ENCODE results near the gene GNA15.

The GNA15 gene

DNA sequence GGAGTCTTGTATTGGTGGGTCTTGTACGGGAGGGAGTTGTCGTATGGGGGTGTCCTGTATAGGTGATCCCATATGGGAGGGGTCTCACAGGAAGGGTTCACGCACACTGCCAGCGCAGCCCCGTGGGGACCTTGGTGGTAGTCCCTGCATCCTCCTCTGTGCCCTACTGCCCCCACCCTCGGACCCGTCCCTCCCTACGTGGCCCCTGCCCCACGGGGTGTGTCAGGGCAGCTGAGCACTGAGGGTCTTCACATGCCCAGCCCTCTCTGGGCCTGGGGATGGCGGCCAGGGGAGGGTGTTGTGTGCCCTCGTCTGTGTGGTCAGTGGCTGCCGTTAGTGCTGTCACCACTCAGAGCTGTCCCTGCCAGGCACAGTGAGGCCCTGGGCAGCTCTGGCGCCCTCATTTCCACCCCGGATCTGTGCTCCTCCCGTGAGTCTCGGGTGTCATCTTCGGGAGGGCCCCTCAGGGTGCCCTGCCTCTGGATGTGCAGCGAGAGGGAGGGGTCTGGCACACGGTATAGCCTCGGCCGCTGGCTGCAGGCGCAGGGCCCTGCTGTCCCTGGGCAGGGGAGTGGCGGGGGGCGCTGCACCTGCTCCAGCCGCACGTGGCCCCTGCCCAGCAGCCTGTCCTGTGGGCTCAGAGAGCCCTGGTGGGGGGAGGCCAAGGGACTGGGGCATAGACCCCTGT lies 16.0 kb upstream of the GNA15 start:
- DNase-seq (ENCODE audit: low read depth in 1 of 2, low spot score in 1 of 2), result no peak

DNA sequence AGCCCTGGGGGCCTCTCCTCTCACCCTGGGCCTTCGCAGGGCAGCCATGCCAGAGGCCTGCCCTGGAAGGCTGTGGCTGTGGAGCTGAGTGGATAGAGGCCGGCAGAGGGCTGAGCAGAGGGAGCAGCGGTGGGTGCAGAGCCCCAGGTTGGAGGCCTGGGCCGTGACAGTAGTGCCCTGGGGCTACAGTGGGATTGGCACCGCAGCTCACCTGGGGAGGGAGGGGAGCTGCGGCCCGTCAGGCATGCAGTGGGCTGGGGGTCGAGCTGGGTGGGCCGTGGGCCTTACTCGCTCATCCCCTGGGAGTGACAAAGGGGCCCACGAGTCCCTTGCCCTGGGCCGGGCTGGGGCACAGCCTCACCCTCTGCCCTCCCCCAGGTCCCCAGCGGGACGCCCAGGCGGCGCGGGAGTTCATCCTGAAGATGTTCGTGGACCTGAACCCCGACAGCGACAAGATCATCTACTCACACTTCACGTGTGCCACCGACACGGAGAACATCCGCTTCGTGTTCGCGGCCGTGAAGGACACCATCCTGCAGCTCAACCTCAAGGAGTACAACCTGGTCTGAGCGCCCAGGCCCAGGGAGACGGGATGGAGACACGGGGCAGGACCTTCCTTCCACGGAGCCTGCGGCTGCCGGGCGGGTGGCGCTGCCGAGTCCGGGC lies 15.1 kb upstream of the GNA15 start:
- DNase-seq (ENCODE audit: low read depth in 1 of 2, low spot score in 1 of 2), result no peak

DNA sequence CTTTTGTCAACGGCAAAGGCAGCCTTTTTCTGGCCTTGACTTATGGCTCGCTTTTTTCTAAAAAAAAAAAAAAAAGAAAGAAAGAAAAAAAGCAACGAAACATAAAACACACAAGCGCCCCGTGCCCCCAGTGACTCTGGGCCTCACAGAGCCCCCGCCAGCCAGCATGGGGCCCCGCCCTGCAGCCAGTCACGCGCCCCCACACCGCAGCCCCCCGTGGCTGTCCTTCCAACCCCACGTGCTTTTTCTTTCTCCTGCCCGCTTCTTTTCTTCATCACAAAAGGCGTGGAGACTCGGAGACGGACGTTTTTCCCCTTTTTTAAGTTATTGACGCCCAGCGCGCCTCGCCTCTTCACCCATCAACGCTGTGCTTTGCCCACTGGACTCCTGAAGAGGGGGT lies 14.4 kb upstream of the GNA15 start:
- DNase-seq (ENCODE audit: low read depth in 1 of 2, low spot score in 1 of 2), result no peak

DNA sequence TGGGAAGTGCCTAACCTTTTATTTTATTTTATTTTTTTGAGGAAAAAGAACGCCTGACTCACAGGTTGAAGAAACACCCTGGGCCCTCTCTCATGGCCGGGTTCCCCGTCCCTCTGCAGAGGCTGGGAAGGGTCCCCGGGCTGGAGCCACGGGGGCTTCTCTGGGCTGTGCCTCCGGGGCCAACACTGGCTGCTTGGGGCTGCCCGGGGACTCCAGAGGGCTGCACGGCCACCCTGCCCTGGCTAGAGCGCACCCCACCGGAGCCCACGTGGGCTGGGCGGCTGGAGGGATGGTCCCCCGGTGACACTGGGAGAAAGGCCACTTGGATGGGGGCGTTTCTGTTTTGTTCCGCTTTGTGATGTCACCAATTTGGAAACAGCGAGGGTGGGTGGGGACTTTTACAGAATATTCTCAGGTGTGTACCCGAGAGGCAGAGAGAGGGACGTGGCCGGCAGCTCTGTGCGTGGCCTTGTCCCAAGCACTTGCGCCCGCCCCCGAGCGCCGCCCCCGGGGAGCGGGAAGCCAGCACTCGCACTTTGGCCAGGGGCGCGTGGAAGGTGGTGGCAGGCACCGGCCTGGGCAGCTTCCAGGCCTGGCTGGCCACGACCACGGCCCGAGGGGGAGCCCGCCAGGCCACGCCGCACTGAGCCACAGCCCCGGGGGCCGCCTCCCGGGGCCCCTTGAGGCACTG lies 13.9 kb upstream of the GNA15 start:
- DNase-seq (ENCODE audit: low read depth in 1 of 2, low spot score in 1 of 2), result no peak

DNA sequence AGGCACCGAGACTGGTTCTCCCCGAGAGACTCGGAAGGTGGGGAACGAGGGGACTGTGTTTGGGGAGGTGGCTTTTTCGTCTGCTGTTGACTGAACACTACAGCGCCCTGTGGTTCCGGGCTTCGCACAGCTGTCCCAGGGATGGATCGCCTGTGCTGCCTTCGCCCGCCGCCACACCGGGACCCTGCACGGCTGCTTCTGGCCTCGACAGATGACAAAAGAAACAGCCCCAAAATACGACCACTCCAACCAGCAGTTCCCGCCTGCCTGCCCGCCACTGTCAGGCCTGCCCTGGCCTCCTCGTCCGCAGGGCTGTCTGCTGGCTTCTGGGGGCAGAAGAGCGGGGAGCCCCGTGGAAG lies 13.3 kb upstream of the GNA15 start:
- no peak for DNase-seq (ENCODE audit: low read depth in 1 of 2, low spot score in 1 of 2)

DNA sequence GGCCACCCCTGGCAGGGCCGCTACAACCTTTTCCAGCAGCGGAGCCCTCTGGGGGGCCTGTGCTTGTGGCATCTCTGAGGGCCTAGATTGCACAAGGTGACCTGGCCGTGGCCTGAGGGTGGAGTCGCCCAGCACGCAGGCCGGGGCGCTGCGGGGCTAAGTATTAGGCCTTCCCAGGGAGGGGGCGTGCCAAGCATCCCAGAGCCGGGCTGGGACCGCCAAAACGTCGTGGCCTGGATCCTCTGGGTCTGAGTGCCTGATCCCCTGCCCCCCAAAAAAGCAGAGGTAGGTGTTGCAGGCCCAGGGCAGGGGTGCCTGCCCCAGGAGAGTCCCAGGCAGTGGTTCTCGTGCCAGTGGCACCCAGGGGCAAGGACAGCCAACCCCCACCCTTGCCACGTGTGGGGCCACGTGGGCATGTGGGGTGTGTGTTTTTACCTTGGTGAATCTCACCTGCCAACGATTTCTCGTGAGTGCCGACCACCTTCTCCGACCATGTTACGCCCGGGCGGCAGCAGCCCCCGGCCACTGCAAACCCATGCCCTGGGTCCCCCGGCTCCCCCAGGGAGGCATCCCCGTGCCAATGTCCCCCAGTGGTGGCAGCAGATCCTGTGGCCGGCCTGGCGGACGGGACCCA lies 12.6 kb upstream of the GNA15 start:
- no peak for DNase-seq (ENCODE audit: low read depth in 1 of 2, low spot score in 1 of 2)

DNA sequence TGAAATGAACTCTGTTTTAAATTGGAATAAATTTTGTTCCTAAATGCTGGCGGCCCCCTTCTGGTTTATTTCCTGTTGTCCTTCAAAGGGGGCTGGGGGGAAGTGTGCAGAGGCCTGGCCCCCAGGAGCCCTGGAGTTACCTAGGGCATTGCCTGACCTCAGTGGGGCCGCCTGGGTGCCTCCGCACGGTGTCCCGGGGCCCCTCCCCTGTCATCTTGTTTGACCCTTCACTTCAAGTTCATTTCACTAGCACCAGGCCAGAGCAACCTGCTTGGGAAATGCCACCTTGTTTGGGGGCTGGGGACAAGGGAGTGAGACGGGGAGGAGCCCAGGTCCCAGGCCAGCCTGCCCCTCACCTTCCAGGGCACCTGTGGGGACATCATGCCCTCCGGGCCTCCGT lies 11.9 kb upstream of the GNA15 start:
- DNase-seq (ENCODE audit: low read depth in 1 of 2, low spot score in 1 of 2), result no peak

DNA sequence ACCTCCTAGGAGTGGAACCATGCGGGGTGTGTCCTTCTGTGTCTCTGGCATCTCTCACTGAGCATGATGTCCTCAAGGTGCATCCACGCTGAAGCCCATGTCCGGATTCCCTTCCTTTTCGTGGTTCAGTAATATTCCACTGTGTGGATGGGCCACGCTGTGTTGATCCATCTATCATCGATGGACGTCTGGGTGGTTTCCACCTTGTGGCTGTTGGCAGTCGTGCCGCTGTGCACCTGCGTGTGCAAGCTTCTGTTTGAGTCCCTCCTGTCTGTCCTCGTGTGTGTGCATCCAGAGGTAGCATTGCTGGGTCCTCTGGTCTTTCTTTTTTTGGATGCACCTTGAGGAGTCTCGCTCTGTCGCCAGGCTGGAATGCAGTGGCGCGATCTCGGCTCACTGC lies 11.2 kb upstream of the GNA15 start:
- no peak for DNase-seq (ENCODE audit: low read depth in 1 of 2, low spot score in 1 of 2)

DNA sequence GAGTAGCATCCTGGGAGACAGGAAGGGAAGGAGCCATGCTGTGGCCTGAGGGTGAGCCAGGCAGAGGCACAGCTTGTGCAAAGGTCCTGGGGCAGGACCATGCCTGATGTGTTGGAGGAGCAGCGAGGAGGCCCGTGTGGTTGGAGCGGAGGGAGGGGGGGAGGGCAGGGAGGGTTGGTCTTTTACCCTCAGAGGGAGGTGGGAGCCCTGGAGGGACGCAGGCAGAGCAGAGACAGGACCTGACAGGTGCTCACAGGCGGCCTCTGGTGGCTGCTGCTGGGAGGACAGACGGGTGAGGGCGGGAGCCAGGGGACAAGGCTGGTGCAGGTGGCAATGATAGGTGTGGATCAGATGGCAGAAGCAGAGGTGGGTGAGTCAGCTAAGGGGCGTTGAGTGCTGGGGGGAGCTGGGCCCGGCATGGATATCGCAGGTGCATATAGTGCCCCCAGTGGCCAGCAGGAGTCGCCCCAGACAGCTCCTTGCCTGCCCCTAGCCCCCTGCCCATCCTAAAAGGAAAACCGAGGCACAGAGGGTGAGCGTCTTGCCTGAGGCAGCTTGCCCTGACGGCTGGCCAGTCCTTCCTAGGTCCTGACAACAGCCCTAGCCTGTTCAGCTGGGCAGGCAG lies 9.8 kb upstream of the GNA15 start:
- DNase-seq (ENCODE audit: low read depth in 1 of 2, low spot score in 1 of 2), result peak; percentile 58 to 63

DNA sequence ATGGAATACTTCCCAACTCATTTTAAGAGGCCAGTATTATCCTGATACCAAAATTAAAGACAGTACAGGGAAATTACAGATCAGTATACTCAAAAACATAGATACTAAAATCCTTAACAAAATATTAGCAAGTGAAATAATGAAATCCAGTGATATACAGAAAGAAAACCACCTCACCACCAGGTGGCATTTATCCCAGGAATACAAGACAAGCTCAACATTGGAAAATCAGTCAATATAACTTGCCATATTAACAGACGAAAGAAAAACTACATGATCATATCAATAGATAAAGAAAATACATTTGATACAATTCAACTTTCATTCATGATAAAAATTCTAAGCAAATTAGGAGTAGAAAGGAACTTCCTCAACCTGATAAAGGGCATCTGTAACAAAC lies 6.7 kb upstream of the GNA15 start:
- no peak for DNase-seq (ENCODE audit: low read depth in 1 of 2, low spot score in 1 of 2)

DNA sequence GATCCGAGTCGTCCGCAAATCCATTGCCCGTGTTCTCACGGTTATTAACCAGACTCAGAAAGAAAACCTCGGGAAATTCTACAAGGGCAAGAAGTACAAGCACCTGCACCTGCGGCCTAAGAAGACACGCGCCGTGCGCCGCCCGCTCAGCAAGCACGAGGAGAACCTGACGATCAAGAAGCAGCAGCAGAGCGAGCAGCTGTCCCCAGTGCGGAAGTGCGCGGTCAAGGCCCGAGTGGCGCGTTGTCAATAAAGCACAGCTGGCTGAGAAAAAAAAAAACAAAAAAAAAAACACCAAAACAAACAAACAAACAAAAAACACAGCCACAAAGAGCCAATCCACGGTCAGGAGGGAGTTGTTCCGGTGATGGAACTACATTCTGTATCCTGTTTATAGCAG lies 4.7 kb upstream of the GNA15 start:
- no peak for DNase-seq (ENCODE audit: low read depth in 1 of 2, low spot score in 1 of 2)

DNA sequence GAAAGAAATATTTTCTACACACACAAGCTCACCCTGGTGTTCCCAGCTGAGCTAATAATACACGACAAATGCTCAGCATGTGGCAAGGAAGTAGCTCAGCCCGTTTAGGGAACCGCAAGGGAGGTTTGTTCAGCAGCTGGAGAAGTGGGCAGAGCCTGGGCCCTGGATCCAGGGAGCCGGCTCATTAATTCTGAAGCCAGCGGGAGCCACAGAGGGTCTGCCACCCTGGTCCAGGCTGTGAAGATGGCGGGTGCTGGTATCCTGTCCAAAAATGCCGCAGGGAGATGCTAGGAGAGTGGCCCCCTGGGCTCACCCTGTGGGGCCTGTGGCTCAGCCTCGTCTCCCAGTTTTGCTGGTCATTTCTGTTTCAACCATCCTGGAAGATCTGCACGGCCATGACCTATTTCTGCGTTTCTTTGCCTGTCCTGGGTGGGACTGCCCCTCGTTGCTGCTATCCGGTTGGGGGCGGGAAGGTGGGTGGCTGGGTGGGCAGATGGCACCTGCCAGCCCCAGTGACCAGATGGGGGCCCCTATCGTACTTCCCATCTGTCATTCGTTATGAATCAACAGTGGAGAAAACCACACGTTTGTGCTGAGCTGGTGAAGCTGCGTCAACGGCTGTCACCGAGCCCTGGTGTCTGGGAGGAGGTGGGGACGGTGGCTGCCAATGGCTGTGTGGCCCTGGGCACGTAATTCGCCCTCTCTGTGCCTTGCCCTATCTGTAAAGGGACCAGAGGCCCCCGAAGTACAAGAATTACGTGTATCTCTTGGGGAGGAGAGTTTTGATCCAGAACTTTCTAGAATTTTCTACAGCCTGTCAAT lies 2.7 kb upstream of the GNA15 start:
- DNase-seq (ENCODE audit: low read depth in 1 of 2, low spot score in 1 of 2), result peak; percentile 29 to 66

DNA sequence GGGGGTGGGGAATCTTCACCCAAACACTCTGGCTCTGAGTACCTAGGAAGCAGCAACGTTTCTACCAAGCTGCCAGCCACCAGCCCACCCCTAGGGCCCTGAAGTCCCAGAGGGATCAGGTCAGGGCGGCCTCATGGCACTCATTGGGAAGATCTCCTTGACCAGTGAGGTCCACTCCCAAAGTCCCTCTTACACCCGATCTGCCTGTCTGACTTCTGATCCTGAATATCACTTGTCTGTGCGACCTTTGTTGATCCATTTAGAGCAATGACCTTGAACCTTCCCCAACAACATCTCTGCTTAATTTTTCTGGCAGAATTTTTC lies 2.1 kb upstream of the GNA15 start:
- DNase-seq (ENCODE audit: low read depth in 1 of 2, low spot score in 1 of 2), result no peak

DNA sequence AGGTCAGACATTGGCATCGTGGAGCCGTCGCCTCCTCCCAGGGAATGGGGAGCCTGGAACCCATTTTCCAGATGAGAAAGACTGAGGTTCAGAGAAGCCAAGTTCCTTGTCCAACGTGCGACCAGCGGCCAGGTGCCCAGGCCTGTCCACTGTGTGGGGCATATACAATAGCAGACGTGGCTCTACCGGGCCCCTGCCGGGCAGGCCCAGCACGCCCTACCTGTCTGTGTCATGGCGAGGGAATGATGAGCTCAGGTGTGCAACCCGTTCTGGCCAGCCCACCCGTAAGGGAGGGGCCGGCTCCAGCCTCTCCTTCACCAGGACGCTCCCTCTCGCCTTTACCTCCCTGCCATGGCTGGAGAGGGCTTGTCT lies 837 bp downstream of the GNA15 start:
- no peak for DNase-seq (ENCODE audit: low read depth in 1 of 2, low spot score in 1 of 2)

DNA sequence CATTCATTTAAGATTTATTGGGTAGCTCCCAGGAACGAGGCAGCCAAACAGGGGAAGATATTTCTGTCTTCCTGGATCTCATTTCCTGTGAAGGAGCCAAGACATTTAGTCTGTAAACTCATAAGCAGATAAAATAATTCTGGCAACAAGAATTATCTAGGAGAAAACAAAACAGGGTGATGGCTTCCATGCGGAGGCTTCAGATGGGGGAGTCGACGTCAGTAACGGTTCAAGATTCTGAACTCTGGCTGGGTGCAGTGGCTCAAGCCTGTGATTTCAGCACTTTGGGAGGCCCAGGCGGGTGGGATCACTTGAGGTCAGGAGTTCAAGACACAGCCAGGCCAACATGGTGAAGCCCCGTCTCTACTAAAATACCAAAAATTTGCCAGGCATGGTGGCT lies 1.3 kb downstream of the GNA15 start:
- no peak for DNase-seq (ENCODE audit: low read depth in 1 of 2, low spot score in 1 of 2)

DNA sequence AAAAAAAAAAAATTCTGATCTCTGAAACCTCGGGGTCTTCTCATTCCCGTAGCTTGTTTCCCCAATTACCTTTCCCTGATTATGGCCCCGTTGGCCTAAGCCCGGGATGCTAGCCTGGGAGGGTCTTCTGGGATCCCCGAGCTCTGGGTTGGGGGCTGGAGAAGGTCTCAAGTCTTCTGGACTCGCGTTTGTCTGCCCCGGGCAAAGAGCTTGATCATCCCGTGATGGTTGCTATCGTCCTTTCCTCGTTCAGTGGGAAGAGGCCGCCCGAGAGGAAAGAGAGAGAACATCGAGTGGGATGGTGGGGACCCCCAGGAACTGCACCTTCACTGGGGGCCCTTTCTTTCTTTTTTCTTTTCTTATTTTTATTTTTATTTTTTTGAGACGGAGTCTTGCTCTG lies 2.4 kb downstream of the GNA15 start:
- DNase-seq (ENCODE audit: low read depth in 1 of 2, low spot score in 1 of 2), result no peak

DNA sequence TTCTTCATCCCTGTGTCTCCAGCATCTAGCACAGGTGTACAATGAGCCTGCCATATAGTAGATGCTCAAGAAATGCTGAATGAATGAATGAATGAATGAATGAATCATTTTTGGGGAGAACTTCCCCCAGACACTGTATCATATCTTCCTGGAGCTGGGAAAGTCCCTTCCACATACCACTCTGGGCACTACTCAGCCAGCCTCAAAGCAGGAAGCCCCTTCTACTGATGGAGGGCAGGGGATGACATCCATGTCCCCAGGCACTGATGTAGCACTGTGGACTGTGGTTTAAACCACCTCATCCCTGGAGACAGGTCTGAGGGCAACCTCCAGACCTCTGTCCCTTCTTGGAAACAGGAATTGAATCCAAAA lies 4.8 kb downstream of the GNA15 start:
- DNase-seq (ENCODE audit: low read depth in 1 of 2, low spot score in 1 of 2), result no peak

DNA sequence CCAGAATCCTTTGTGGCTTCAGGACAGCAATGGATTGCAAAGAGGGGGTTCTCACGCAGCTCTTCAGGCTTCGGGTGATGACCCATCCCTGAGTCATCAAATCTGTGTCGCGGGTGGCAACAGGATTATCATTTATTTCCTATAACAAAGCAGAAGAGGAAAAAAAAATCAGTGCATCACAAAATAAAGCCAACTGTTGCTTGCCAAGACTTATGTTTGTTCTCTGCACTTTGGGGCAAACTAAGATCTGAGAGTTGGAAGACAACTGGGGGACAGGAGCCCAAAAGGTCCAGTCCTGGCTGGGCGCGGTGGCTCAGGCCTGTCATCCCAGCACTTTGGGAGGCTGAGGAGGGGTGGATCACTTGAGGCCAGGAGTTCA lies 6.4 kb downstream of the GNA15 start:
- no peak for DNase-seq (ENCODE audit: low read depth in 1 of 2, low spot score in 1 of 2)

DNA sequence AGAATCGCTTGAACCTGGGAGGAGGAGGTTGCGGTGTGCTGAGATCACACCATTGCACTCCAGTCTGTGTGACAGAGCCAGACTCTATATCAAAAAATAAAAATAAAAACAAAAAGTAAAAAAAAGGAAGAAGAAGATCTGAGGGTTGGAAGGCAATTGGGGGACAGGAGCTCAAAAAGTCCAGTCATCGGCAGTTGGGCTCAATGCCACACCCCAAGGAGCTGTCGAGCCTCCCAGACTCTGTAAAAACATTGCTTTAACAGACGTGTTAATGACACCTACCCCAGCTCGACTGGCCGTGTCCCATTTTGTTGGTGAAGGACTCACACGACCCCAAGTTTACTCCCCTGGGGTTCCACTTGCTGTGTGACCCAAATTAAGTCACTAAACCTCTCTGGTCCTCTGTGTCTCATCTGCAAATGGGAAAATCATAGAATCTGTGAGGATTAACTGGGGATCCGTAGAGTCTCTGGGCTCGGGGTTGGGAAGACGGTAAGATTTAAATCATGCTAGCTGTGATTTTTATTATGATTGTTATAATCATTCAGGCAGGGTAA lies 7.0 kb downstream of the GNA15 start:
- no peak for DNase-seq (ENCODE audit: low read depth in 1 of 2, low spot score in 1 of 2)

DNA sequence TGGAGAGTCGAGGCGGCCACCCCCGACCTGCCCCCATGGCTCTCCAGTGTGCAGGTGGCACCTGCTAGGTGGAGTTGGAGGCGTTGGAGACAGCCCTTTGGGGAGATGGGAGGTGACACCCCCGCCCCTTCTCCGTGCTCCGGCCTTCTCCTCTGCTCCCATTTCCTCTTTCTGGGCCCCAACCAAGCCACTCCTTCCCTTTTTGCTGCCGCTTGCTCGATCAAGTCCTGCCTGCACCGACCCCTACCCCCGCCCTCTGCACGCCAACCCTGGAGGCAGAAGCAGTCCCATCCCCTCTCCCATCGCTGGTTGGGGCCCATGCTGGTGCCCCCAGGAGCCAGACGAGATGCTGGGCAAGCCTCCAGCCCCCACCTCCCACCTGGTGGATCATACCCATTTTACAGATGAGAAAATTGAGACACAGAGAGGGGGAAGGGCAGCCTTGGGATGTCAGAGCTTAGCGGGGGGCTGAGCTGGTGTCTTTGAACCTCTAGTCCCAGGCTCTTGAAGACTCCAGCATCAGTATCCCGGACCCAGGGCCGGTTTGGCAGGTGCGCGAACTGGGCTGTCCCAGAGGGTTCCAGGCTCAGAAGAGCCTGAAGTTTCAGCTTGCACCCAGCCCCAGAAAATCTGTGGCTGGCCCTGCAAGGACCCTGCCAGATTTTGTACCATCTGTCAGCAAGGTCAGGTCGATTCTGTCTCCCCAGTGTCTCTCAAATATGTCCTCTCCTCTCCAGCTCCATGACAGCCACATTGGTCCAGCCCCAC lies 10.3 kb downstream of the GNA15 start:
- DNase-seq (ENCODE audit: low read depth in 1 of 2, low spot score in 1 of 2), result no peak
